ENCODE results near the gene VTCN1.
"Not testable (repeated sequence)": the region's sequence is repeated elsewhere in the genome, so short reads cannot be mapped to it uniquely, and the experiment has no call there.

The VTCN1 gene, protein sequence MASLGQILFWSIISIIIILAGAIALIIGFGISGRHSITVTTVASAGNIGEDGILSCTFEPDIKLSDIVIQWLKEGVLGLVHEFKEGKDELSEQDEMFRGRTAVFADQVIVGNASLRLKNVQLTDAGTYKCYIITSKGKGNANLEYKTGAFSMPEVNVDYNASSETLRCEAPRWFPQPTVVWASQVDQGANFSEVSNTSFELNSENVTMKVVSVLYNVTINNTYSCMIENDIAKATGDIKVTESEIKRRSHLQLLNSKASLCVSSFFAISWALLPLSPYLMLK

DNA sequence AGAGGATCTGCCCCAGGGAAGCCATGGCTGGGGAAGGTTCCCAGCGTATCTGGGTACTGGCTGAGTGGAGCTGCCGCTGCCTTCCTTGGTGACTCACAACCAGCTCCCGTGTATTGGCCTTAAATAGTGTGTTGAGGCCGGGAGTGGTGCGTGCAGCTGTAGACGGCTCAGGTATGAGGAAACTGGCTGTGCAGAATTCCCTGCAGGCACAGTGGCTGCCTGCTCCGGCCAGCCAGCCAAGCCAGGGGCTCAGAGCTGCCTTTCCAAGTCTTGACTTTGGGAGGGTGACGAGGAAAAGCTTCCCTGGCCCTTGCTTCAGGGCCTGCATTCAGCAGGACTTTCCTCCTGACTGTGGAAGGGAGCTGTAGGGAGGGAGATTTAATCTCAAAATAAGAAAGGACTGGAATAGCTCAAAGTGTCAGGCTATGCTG lies at the start of gene VTCN1:
TSS of gene VTCN1 (minus strand) at position 97 of the 431 bp plus-strand sequence. CDS start at position 25, 72 bp downstream.
- no peak for DNase-seq (ENCODE audit: low read depth)

DNA sequence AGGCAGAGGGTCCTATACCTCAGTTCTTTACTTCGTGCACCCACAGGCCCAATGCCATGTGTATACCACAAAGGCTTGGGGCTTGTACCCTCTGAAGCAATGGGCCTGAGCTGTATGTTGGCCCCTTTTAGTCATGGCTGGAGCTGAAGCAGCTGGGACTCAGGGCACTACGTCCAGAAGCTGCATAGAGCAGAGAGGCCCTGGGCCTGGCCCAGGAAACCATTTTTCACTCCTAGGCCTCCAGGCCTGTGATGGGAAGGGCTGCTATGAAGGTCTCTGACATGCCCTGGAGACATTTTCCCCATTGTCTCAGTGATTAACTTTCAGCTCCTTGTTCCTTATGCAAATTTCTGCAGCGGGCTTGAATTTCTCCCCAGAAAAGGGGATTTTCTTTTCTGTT lies 48.1 kb upstream of the VTCN1 start:
- no peak for DNase-seq (ENCODE audit: low read depth)

DNA sequence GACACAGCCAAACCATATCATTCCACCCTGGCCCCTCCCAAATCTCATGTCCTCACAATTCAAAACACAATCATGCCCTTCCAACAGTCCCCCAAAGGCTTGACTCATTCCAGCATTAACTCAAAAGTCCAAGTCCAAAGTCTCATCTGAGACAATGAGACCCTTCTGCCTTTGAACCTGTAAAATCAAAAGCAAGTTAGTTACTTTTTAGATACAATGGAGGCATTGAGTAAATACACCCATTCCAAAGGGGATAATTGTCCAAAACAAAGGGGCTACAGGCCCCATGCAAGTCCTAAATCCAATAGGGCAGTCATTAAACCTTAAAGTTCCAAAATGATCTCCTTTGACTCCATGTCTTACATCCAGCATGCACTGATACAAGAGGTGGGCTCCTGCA lies 47.3 kb upstream of the VTCN1 start:
- DNase-seq (ENCODE audit: low read depth) = not testable (repeated sequence)

DNA sequence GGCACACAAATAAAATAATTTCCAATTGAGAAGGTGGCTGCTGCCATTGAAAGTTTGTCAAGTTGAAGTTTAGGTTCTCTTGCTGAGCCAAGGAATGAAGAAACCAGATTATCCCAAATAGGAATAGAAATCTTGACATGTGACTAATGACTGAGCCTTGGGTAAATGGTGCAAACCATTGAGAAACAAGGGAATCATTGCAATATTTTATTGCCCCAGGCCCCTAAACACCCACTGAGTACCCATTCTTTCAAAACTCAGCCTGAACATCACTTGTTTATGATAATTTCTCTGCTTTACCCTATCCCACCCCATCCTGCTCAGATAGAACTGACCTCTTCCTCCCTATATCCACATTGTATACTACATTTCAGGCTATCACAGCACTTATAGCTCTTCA lies 46.6 kb upstream of the VTCN1 start:
- DNase-seq (ENCODE audit: low read depth) = no peak

DNA sequence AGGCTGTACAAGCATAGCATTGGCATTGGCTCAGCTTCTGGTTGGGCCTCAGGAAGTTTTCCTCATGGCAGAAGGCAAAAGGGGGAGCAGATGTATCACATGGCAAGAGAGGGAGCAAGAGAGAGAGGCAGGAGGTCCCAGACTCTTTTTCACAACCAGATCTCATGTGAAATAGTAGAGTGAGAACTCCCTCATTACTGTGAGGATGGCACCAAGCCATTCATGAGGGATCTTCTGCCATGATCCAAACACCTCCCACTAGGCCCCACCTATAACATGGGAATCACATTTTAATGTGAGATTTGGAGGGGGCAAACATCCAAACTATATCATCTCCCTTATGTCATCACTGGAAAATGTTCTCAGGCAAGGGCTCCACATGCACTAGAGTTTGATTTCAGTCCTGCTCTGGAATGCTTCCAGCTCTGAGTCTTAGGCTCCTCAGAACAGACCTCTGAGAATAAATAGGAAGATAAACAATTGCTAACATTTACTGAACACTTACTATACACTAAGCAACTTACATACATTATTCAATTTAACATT lies 39.4 kb upstream of the VTCN1 start:
- no peak for DNase-seq (ENCODE audit: low read depth)

DNA sequence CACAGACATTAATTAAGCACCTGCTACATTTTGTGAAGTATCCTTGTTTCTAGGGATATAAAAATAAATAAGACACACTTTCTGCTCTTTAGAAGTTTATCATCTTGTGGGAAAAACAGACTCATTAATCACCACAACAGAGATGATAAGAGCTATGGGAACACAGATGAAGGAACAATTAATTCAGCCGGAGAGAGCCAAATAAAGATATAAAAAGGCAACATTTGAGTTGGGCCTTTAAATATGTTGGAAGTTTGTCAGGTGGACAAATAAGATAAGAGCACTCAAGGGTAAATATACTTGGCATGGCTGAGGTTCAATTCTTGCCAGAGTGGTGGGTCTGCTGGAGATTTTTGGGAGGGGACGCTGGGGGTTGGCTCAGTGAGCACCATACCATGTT lies 34.2 kb upstream of the VTCN1 start:
- DNase-seq (ENCODE audit: low read depth) = no peak

DNA sequence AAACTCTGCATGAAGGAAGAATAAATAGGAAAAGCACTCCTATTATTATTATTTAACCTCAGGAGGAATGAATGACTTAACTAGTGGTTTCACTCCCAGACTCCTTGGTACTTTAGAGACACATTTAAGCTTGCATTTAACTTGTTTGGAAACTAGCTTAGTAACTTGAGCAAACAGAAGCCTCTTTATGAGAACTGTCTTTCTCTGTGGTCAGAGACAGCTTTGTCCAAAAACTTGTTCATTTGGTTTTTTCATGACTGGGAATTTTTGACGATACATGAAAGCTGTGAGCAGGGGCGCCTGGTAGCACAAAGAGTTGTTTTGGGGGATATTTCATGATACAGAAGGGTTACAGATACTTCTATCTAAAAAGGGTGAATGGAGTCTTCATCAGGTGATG lies 33.6 kb upstream of the VTCN1 start:
- DNase-seq (ENCODE audit: low read depth) = no peak

DNA sequence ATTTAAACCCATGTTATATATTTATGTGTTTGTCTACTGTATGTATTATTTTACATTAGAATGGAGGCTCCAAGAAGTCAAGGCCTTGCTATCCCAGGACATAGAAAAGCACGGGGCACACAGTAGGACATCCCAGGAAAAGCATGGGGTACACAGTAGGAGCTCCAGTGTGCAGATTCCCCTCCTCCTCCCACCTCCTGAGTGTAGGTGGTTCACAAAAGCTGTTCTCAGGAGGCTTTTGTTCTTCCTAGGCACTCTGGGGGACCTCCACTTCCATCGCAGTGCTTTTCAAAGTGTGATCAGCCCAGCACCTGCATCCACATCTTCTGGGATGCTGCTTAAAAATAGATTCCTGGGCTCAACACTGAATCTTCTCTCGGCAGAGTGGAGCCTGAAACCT lies 30.8 kb upstream of the VTCN1 start:
- no peak for DNase-seq (ENCODE audit: low read depth)

DNA sequence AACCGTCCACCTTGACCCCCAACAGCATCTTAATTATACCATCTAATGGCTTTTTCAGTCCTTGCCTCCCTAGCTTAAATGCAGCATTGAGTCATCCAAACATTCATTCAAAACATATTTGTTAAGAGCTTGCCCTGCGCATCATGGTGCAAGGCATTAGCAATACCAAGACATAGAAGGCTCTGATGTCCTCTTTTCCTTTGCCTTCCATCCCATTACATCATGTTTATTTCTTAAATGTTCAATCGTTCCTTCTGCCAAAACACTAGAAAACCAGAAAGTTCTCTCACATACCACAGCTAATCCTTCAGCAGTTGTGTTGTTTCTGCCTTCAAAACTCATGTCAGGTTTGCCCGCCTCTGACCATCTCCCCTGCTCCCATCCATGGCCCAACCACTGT lies 29.8 kb upstream of the VTCN1 start:
- DNase-seq (ENCODE audit: low read depth) = no peak

DNA sequence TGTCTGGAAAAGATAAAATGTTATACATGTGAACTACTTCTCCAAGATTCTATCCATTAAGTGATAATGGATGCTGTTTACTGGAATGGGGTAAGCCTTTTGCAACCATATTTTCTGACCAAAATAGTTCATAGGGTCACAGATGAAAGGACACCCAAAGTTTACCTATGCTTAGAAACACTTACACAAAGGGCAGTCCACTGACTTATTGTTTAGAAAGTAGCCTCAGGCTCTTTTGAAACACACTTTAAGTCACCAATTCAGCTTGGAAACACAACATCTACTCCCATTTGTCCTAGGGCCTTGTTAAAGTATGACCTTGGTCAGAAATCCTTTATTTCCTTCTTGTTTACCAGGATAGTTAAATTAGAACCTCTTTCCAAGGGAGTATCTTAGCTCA lies 28.7 kb upstream of the VTCN1 start:
- DNase-seq (ENCODE audit: low read depth) = no peak

DNA sequence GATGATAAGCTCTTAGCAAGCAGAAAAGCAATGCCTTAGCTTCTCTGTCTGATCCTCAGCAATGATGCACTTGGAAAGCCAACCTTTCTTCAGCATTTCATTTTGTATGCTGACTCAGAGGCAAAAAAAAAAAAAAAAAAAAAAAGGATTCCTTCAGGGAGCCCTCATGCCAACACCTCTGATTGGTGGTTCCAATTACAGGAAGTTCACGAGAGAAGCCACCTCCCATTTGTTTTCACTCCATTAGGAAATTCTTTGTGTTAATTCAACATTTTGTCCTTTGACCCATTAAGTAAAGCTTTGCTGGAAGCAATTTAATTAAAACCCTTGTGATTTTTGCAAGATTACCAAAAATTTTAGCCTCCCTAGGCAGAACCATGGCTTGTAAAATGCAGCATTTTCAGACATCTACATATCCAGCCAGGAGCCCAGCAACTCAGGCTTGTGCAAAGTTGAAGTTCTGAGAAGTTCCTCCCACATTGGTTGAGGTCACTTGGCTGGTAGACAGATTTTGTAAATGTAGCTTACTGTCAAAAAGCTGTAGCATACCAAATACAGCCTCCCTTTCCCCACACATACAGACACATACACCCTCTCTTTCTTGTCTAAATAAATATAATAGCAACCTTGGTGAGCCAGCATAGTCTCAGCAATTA lies 27.1 kb upstream of the VTCN1 start:
- DNase-seq (ENCODE audit: low read depth) = no peak

GRCh38 chr1:117235863-117236465 lies 25.2 kb upstream of the VTCN1 start:
- DNase-seq (ENCODE audit: low read depth) = no peak

DNA sequence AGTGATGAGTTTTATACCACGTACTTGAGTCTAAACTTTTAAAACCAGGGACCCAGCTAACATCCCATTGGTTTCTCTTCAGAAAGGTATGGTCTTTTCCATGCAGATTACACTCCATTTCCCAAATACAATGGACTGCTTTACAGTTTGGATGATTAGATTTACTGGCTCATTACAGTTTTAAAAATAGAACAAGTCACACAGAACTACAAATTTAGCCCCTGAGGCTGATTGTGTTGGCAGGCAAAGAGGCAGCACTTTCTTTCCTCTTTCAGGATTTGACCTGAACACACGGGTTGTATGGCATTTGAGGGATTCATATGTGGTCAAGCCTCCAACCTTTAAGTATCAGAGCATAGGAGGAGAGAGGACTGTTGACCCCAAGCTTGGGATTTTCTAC lies 21.8 kb upstream of the VTCN1 start:
- no peak for DNase-seq (ENCODE audit: low read depth)

GRCh38 chr1:117231748-117232373 lies 21.1 kb upstream of the VTCN1 start:
- no peak for DNase-seq (ENCODE audit: low read depth)

- no peak for DNase-seq (ENCODE audit: low read depth)
Observed at GRCh38 chr1:117231312-117231711, 20.6 kb upstream of the VTCN1 start.

DNA sequence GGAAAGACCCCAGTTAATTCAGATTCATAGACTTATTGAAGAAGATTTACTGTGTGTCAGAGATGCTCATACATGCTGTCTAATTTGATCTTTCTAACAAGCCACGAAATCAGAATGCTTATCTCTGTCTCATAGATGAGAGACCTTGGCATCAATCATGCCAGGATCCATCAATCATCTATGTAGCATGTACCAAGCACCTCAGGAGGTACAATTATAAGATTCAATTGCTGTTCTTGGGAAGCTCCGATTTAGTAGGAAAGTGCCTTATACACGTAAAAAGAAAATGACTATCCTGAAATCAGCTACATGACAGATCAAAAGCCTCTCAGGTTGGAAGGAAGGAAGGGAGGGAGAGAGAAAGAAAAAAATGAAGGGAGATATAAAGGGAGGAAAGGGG lies 18.5 kb upstream of the VTCN1 start:
- DNase-seq (ENCODE audit: low read depth) = no peak

DNA sequence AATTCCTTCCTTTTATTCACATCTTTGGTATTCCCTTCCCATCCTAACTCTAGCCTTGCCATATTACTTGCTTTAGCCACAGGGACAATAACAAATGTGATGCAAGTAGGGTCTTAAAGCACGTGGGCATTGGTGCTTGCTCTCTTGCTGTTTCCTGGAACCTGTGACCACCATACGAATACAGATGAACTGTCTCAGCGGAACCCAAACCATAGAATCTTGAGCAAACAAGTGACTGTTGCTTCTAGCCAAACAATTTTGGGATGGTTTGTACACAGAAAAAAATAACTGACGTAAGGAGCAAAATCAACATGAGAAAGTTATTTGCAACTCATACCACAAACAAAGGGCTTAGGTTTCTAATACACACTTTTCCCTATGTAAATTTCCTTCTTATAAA lies 15.2 kb upstream of the VTCN1 start:
- DNase-seq (ENCODE audit: low read depth) = no peak

DNA sequence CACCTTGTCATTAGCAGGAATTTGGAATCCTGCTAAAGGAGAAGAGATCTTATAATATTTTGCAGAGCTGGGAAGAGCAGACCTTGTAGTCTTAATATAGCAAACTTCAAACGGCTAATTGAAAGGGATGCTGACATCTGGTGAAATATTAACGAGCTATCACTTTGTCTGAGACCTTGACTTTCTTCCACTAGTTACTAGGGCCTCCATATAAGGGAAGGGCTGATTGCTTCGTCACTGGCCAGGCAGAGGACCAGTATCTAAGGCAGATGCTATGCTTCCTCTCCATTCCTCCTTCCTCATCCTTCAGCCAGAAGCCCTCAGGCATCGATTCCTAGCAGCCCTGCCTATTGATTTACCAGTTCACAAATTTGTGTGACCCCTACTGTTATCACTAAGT lies 6.0 kb upstream of the VTCN1 start:
- DNase-seq (ENCODE audit: low read depth) = no peak

DNA sequence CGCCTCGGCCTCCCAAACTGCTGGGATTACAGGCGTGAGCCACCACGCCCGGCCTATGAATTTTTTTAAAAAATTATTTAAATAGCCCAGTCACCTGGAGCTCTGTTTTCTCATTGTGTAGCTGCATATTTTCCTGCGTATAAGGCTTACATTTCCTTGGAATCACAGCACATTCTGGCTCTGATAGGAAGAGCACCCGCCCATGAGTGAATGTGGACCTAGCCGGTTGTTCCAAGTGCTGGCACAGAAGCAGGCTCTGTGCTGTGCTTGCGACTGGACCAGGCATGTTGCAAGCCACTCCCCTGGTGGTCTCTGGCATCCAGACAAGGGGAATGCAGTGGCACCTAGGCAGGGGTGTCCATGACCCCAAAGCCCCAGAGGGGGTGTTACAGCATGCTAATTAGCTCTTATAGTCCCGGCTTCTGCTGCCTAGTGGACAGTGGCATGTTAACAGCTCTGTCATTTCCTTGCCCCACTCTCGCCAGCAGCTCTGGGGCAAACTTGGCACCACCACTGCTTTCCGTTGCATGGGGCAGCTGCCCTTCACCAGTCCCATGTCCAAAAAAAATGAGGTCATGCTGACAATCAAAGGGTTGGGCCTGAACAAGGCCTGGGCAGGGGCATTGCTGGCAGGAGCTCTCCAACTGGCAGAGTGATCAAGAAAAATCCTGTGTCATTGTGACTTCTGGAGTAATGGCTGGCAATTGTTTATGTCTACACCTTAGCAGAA lies 5.2 kb upstream of the VTCN1 start:
- no peak for DNase-seq (ENCODE audit: low read depth)

- DNase-seq (ENCODE audit: low read depth) = no peak
Observed at GRCh38 chr1:117215019-117215418, 4.3 kb upstream of the VTCN1 start.

- DNase-seq (ENCODE audit: low read depth) = no peak
Observed at GRCh38 chr1:117213046-117213445, 2.3 kb upstream of the VTCN1 start.

DNA sequence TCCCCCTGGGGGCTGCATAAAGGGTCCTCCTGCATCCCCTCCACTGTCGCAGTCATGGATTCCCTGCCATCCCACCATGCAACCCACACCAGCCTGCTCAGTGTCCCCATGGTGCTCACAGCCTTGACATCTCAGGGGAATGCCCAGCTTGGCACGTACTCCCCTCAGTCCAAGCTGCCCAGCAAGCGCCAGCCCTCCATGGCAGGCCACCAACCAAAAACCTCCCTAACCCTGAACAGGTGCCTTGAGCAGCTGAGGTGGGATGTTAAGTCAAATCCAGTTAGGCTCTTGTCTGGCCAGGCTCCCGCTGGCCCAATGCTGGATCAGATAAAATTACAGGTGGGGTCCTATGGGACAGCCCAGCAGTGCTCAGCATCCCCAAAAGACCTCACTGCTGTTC lies 341 bp downstream of the VTCN1 start:
- DNase-seq (ENCODE audit: low read depth) = no peak
